GM18951 (cell line): ENCODE data around the gene N4BP2L2.
A peak's percentile ranks its signal among the peaks of the same experiment; 100 is the strongest.

Source experiments
- POLR2A ChIP-seq: IDR thresholded peaks from 4 replicates; pipeline ENCODE4 v1.6.1; 2011; ENCODE audit warnings: mild to moderate bottlenecking; ENCODE audit not compliant: insufficient read length, insufficient read depth; ENCODE audit errors: extremely low read depth
- in situ Hi-C: fragments of 300-500 bp; cut with MboI; formaldehyde crosslinking; loops from one replicate; pipeline ENCODE4 v1.12.0; 2022; ENCODE audit warnings: low sequenced_read_pairs, mixed read lengths, inconsistent platforms; ENCODE audit not compliant: unreplicated experiment

Gene N4BP2L2

GRCh38 chr13:32438871-32439270 is 99.7 kb downstream of the N4BP2L2 start:
- TF ChIP-seq POLR2A = no peak
- in situ Hi-C loops = no loop called here

DNA sequence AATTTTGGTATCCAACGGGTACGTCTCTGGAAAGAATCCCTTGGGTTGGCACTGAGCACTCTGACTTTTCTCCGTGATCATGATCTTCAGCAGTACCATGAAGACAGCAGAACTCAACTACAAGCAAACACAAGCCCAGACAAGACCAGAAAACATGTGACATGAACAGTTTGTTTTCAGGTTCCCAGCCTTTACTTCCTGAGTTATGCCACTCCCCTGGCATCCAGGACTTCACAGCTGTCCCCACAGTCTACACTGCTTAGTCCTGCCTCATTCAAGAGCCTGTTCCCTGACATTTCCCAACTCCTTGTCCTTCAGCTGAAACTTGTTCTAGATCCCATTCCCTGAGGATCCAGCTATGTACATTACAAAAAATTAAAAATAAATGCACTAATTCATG is 105.7 kb downstream of the N4BP2L2 start:
- no peak for TF ChIP-seq POLR2A
- in situ Hi-C loops = no loop called here

DNA sequence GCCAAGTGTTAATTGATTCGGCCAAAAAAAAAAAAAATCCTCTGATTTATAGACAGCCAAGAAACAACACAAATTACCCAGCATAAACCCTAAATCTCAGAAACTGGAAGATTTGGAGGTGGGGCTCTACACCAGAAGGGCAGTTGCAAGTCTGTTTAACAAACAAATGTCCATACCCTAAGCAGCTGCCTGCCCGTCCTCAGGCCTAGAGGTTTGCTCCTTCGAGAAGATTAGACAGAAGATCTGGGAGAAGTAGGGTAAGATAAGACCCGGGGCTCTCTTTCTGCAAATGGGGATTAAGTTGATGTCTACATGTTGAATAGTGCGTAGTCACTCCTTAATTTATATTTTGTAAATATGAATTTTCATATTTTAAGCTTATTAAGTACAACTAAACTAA is 107.2 kb downstream of the N4BP2L2 start:
- in situ Hi-C loops = no loop called here
- TF ChIP-seq POLR2A = no peak

GRCh38 chr13:32430018-32430747 is 108.4 kb downstream of the N4BP2L2 start:
- in situ Hi-C loops = no loop called here

GRCh38 chr13:32429433-32429909 is 109.1 kb downstream of the N4BP2L2 start:
- in situ Hi-C loops = no loop called here
- no peak for TF ChIP-seq POLR2A

More at GRCh38 chr13:32430018-32430747, 108.4 kb downstream of the N4BP2L2 start:
- TF ChIP-seq POLR2A = no peak

- no peak for TF ChIP-seq POLR2A
- in situ Hi-C loops = no loop called here
Observed at GRCh38 chr13:32428581-32429432, 109.8 kb downstream of the N4BP2L2 start.

DNA sequence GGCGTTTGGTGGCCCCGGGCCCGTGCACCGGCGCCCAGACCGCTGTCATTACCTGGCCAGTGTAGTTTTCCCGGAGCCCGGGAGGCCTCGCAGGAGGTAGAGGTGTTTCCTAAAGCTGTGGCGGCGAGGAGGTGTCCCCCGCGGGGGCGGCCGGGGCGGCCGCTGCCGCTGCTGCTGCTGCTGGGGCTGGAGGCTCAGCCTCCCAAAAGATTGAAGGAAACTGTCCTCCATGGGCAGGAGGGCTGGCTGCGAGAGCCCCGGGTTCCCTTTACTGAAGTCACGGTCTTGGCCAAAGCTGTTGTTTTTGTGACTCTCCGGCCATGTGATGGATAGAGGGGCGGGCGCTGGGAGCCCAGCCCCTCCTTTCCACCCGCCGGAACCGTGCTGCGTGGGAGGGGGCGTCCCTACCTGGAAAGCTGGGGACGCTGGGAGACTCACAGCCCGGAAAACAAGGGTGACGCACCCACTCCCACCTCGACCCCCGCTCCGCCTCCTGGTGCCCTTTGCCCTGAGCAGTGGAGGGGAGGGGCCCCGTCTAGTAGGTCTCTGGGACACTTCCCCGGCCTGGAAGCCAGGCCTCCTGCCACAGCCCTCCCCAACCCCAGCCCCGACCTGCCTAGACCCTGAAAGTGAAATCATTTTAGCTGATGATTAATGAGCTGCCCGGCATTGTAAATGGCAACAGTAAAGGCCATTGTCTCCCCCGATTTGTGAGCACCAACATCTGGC is 110.6 kb downstream of the N4BP2L2 start, which contains the start of gene N4BP2L1:
Gene N4BP2L1, minus strand, starts transcription at position 279 of the 729 bp plus-strand sequence. Its CDS starts 48 bp downstream, at position 231.
- TF ChIP-seq POLR2A = peak; percentile 80
- in situ Hi-C loops = no loop called here

DNA sequence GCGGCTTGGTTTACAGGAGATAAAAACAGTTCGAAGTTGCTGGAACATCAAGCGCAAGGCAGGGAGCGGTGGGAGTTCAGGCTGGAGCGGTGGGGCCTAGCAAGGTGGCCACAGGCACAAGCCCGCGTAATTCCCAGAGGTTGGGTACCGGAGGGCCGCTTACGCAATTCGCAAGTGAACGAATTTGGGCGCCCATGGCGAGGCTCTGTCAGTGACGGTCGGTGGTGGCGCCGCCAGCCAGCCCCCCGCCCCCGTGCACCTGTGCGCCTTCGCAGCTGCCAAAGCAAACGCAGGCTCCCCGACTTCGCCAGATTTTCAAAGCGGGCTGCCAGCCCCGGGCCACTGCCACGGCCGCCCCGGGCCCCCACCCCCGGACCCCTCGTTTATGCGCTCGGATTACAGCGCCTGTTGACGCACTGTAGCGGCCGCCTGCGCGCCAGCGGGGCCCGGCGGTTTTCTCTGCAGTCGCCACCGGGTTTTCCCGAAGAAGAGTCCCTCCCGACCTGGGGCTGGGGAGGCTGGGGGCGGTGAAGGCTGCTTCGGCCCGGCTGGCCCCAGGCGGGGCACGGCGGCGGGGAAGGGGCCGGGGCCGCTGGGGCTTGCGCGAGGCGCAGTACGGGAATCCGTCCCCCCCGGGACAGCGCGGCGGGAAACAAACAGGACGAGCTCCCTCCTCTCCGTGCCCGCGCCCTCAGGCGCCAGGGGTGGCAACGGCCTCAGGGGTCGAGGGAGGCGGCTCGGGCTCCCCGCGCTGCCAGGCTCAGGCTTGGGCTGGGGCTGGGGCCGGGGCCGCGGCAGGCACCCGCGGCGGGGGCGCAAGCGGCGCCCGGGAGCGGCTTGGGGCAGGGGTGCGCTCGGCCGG is 111.4 kb downstream of the N4BP2L2 start:
- in situ Hi-C loops = no loop called here
- peak; percentile 30 for TF ChIP-seq POLR2A

DNA sequence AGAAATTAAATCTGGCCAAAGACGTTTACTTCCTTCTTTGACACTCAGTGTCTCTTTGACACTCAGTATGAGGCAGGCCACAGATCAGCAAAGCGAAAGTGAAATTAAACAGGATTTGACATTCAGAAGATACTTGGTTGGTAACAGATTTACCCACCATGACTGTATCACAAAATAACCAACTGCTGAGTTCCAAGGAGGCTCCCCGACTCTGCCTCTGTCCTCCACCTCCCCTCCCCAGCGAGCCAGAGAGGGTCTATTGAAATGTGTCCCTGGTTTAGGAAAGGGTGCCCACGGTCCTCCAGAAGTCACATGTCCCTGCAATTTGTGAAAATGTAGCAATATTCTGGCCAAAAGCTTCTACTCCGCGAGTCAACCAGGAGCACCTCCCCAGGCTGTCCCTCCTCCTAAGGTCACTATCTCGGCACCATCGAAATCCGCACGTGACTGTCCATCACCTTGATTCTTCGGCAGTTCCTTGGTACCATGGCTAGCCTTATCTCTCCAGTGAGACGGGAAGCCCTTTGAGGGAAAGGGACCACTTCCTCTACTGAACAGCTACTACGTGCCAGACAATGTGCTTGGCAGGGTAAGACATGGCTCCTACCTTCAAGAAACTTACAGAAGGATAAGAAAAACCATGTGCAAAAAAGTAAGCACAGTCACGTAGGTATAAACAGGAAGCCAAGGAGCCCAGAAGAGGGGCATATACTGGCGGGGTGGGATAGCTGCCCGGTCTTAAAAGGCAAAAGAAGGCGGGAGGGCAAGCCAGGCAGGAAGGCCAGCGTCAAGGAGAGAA is 112.2 kb downstream of the N4BP2L2 start:
- in situ Hi-C loops = no loop called here
- TF ChIP-seq POLR2A = peak; percentile 42

- TF ChIP-seq POLR2A = no peak
- in situ Hi-C loops = no loop called here
Observed at GRCh38 chr13:32425158-32425557, 113.4 kb downstream of the N4BP2L2 start.

- in situ Hi-C loops = no loop called here
- TF ChIP-seq POLR2A = no peak
Observed at GRCh38 chr13:32423592-32423991, 115.0 kb downstream of the N4BP2L2 start.
